Measurements from ENCODE around the gene ATOX1.

Gene ATOX1, protein sequence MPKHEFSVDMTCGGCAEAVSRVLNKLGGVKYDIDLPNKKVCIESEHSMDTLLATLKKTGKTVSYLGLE

DNA sequence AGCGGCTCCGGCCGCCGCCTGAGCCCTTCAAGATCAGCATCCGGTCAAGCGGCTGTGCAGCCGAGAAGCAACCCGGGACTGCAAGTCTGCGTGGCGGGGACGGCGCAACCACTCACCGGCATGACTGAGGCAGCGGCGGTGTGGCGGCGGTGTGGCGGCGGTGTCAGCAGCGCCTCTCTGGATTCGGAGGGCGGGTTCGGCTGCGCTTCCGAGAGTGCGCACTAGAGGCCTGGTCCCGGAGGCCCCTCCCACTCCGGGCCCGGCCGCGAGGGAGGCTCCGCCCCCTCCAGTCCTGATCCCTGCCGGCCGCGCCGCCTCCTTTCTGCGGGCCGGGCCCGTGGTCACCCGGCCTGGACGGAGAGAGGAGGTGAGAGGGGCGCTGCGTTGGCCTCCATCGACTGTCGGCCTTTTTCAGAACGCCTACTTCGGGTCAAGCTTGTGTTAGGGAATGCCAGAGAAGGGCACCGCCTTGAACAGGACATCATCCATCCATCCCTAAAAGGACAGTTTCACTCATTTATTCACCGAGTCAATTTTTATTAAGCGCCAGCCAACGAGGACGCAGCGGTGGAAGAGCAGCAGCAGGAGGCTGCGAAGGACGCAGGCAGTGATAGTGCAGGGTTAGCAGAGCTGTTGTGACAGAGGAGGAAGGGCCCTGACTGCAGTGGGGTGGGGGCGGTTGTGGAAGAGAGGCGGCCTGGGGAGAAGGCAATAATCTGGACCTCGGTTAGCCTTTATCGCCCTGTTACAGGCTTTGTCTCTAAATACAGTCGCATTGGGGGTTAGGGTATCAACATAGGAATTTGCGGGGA lies at the start of gene ATOX1:
ATOX1 (minus strand) TSS at position 202 of the 812 bp plus-strand sequence; CDS start at position 122, 80 bp downstream.
- H3K4me1 ChIP-seq (ENCODE audit: control insufficient read depth in 1 of 2, insufficient read depth in 1 of 2, low read depth in 1 of 2, low read length in 1 of 2), result peaks cover 30% of the 10 kb centered on the region in 2 experiments
- no peaks in the 10 kb centered on the region for H3K9me3 ChIP-seq
- peak within 1 kb of the TSS; percentile 83 to 90 for H3K4me3 ChIP-seq (ENCODE audit: low read depth in 1 of 2, low read length in 1 of 2)
- TF ChIP-seq, protein P1, sequence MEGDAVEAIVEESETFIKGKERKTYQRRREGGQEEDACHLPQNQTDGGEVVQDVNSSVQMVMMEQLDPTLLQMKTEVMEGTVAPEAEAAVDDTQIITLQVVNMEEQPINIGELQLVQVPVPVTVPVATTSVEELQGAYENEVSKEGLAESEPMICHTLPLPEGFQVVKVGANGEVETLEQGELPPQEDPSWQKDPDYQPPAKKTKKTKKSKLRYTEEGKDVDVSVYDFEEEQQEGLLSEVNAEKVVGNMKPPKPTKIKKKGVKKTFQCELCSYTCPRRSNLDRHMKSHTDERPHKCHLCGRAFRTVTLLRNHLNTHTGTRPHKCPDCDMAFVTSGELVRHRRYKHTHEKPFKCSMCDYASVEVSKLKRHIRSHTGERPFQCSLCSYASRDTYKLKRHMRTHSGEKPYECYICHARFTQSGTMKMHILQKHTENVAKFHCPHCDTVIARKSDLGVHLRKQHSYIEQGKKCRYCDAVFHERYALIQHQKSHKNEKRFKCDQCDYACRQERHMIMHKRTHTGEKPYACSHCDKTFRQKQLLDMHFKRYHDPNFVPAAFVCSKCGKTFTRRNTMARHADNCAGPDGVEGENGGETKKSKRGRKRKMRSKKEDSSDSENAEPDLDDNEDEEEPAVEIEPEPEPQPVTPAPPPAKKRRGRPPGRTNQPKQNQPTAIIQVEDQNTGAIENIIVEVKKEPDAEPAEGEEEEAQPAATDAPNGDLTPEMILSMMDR (IDR thresholded peaks at IDR 0.05), result peak; percentile 82
- H3K27ac ChIP-seq, result peak within 1 kb of the TSS; percentile 79
- no peaks in the 10 kb centered on the region for H3K27me3 ChIP-seq
- no peaks in the 10 kb centered on the region for H3K36me3 ChIP-seq

DNA sequence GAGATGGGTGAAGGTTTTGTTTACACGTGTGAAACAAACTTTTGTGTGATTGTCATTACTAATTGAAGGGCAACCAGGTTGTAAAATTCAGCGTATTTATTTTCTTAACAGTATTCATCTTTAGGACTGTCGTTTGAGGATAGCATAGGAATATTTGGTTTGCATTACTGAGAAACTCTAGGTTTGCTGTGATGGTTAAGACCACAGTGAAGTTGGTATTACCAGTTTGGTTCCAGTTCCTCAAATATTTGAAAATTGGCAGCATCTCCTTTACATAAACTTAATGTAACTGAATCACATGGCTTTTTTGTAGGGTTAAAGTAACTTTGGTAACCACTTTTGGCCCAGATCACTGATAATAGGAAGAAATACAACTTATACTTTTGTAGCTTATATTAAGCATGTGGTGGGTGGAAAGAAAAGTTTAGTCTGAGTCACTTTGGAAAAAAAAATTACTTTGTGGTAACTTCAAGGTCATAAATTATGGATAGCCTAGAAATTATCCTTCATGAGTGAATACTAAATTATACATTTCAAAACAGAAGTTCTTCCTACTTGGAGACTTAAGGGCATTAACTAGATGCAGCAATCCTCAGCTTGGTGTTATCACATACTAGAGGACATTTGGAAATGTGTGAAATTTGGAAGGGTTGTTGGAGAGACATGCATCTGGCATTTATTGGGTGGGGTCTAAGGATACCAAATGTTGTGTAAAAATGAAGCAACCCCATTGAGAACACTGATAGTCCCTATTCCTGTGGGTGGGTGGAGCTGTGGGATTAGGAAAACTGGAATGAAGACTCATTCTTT lies 47.2 kb upstream of the ATOX1 start:
- H3K9me3 ChIP-seq, result no peaks in the 10 kb centered on the region
- H3K36me3 ChIP-seq, result peaks cover 36% of the 10 kb centered on the region
- H3K27me3 ChIP-seq, result no peaks in the 10 kb centered on the region

DNA sequence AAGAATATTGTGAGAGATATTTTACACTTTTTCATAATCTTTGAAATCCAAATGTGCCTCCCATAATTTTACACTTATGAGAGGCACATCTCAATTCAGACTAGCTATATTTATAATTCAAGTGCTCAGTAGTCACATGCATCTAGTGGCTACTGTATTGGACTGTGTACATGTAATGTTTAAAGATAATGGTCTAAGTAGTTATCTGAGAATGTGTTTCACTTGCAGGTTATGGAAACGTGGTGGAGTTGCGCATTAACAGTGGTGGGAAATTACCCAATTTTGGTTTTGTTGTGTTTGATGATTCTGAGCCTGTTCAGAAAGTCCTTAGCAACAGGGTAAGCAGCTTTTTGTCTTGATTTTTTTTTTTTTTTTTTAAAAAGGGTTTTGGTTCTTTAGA lies 42.1 kb upstream of the ATOX1 start:
- H3K27ac ChIP-seq, result peak overlapping the region; percentile 74
- no peaks in the 10 kb centered on the region for H3K9me3 ChIP-seq
- H3K4me3 ChIP-seq (ENCODE audit: low read depth in 1 of 2, low read length in 1 of 2), result no peak overlapping the region
- H3K27me3 ChIP-seq, result no peaks in the 10 kb centered on the region
- peaks cover 22 to 26% of the 10 kb centered on the region in 2 experiments for H3K4me1 ChIP-seq (ENCODE audit: control insufficient read depth in 1 of 2, insufficient read depth in 1 of 2, low read depth in 1 of 2, low read length in 1 of 2)
- TF ChIP-seq, protein P1 (IDR thresholded peaks at IDR 0.05), result no peak
- H3K36me3 ChIP-seq, result peaks cover 49% of the 10 kb centered on the region

More for the DNA sequence above, 47.2 kb upstream of the ATOX1 start:
- Histone ChIP-seq H3K4me1 (ENCODE audit: control insufficient read depth in 1 of 2, insufficient read depth in 1 of 2, low read depth in 1 of 2, low read length in 1 of 2) (peaks cover 6 to 10% of the 10 kb centered on the region in 2 experiments), H3K4me3 (ENCODE audit: low read depth in 1 of 2, low read length in 1 of 2) (no peak overlapping the region), H3K27ac (no peak overlapping the region)
- TF ChIP-seq, protein P1 (IDR thresholded peaks at IDR 0.05), result no peak

DNA sequence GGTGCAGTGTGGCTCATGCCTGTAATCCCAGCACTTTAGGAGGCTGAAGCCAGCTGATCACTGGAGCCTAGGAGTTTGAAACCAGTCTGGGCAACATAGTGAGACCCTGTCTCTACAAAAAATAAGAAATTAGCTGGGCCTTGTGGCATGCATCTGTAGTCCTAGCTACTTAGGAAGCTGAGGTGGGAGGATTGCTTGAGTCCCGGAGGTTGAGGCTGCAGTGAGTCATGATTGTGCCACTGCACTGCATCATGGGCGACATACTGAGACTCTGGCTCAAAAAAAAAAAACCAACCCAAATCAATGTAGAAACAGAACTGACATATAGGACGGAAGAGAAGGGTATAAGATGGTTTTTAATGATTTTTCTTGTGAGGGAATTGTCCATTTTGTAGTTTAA lies 41.0 kb upstream of the ATOX1 start:
- Histone ChIP-seq H3K27me3 (no peaks in the 10 kb centered on the region), H3K36me3 (peaks cover 57% of the 10 kb centered on the region), H3K27ac (peak overlapping the region; percentile 74), H3K4me1 (ENCODE audit: control insufficient read depth in 1 of 2, insufficient read depth in 1 of 2, low read depth in 1 of 2, low read length in 1 of 2) (peaks cover 22 to 26% of the 10 kb centered on the region in 2 experiments), H3K4me3 (ENCODE audit: low read depth in 1 of 2, low read length in 1 of 2) (no peak overlapping the region), H3K9me3 (no peaks in the 10 kb centered on the region)
- TF ChIP-seq, protein P1 (IDR thresholded peaks at IDR 0.05), result no peak

DNA sequence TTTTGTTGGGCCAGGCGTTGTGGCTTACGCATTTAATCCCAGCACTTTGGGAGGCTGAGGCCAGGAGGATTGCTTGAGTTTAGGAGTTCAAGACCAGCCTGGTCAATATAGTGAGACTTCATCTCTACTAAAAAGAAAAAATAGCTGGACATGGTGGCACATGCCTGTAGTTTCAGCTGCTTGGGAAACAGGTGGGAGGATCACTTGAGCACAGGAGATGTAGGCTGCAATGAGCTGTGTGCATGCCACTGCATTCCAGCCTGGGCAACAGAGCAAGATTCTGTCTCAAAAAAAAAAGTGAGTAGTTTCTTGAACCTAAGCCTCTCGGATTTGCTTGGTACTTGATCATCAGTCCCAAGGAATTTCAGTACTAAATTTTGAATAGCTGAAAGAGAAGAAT lies 40.2 kb upstream of the ATOX1 start:
- Histone ChIP-seq H3K4me3 (ENCODE audit: low read depth in 1 of 2, low read length in 1 of 2) (no peak overlapping the region), H3K27me3 (no peaks in the 10 kb centered on the region), H3K9me3 (no peaks in the 10 kb centered on the region), H3K27ac (no peak overlapping the region), H3K4me1 (ENCODE audit: control insufficient read depth in 1 of 2, insufficient read depth in 1 of 2, low read depth in 1 of 2, low read length in 1 of 2) (peaks cover 22 to 26% of the 10 kb centered on the region in 2 experiments), H3K36me3 (peaks cover 59% of the 10 kb centered on the region)
- TF ChIP-seq, protein P1 (IDR thresholded peaks at IDR 0.05), result no peak
